Measurements from ENCODE around the gene KRT33A.

- TF ChIP-seq CTCF (conservative IDR thresholded peaks at IDR 0.05) (no peak), EZH2 (IDR thresholded peaks at IDR 0.05; ENCODE audit: low read depth) (no peak)
Measured at GRCh38 chr17:41347869-41348760, 2.5 kb downstream of the KRT33A start.

All from PC-9 (cell line).